ENCODE data around the gene KCNC2.
"Not testable (repeated sequence)": the region's sequence is repeated elsewhere in the genome, so short reads cannot be mapped to it uniquely, and the experiment has no call there.

KCNC2 gene

DNA sequence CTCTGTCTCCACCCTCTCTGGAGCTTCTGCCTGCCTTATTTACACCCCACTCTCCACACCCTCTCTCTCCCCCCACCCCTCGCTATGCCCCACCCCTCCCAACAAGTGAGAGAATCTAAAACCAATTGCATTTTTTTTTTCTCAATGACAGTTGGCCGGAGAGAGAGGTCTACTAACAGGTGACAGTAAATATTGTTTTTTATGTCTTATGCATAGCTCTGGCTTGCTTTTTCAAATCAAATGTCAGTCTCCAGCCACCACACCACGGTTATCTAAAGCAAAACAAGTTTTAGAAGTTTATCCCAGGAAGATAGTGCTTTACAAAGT, at the start of gene KCNC2:
Gene KCNC2, minus strand, starts transcription at position 28 of the 327 bp plus-strand sequence.
- in situ Hi-C loops (cut with MboI; ENCODE audit: low sequenced_read_pairs): no loop called here

DNA sequence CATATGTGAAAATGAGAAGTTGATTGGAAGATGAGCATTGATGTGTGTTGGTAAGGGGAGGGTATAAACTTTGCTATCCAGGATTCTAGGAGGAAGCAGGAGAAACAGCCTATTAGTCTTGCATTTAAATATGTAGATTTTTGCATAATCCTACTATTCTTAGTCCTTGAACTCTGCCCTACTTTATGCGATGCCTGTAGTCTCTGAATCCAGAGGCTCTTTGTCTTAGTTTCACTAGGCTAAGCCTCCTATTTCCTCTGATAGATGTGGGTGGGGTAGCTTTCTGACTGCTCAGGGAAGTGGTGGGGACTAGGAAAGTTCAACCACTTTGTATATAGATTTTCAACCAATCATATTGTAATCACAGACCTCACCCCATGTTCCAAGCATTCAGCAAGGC, 49.5 kb upstream of the KCNC2 start:
- in situ Hi-C loops (cut with MboI; ENCODE audit: low sequenced_read_pairs): no loop called here

DNA sequence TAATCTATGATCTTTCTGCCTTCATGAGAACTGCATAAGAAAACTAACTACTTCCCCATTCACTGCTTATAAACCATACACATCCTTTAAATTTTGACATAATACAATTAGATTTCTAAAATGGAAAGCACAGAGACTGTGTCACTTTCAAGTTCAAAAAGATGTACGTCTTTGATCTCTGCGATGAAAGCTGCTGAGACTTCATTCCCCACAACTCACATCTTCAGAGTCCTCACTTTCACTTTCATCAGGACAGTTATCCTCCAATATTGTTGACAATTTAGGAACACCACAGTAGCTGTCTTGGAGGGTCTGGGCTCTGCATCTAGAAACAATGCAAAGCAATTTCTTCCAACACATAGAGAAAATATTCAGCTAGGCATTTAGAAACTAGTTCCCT, 47.9 kb upstream of the KCNC2 start:
- in situ Hi-C loops (cut with MboI; ENCODE audit: low sequenced_read_pairs): no loop called here

DNA sequence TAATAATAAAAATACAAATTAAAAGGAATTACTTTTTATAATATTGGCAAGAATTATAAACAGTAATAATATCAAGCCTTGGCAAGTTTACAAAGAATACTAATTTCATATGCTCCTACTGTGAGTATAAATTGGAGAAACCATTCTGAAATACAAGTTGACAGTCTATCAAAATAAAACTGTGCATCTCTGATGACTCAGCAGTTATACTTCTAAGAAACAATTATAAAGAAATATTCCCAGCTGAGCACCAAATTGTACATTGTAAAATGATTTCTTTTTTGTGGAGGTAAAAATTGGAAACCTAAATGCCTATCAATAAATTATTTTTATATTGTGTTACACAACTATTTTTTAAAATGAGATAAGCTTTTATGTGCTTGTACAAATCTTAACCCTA, 35.5 kb upstream of the KCNC2 start:
- in situ Hi-C loops (cut with MboI; ENCODE audit: low sequenced_read_pairs): no loop called here

DNA sequence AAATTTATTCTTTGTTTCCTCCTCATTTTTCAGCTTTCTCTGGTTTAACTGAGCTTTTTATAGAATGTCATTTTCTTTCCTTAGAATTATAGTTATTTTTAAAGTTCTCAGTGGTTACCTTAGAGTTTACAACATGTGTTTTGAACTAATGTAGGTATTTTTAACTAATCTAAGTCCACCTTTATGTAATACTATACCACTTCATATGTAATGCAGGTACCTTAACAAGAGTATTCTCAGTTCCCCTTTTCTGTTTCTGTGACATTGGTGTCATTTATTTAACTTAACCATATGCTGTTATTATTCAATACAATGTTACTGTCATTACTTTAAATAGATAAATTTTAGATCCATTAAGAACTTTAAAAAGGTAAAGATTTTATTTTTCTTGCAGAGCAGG, 30.3 kb upstream of the KCNC2 start:
- in situ Hi-C loops (cut with MboI; ENCODE audit: low sequenced_read_pairs): no loop called here

DNA sequence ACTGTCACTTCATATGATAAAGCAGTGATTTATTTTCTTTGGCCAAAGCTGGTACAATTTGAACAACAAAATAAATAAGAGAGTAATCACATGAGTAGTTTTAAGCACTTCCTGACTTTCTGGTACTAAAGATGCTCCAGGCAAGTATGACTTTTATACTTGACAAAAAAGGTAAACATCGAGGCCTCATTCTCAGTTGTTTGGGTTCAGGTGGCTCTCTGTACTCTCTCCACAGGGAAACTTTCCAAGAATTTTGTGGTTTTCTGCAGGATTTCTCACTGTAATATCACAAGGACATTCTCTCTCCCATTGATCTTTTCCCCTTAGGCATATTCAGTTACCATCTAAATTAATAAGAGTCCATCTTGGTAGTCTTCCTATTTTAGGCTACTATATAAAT, 26.6 kb upstream of the KCNC2 start:
- in situ Hi-C loops (cut with MboI; ENCODE audit: low sequenced_read_pairs): no loop called here

DNA sequence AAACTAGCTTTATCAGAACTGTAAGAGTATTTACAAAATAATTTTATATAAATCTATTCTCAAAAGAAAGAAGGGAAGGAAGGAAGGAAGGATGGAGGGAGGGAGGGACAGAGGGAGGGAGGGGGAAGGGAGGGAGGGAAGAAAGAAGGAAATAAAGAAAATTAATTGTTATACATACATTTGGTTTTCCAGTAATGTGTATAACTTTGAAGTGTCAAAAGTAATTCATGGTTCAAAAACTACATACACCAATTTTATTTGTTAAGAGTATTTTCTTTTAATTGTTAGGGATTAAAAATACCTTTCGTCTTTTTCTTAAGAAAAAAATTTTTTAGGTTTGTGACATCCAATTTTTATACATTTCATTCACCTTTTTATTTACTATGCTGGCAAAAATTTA, 17.5 kb upstream of the KCNC2 start:
- in situ Hi-C loops (cut with MboI; ENCODE audit: low sequenced_read_pairs): no loop called here

DNA sequence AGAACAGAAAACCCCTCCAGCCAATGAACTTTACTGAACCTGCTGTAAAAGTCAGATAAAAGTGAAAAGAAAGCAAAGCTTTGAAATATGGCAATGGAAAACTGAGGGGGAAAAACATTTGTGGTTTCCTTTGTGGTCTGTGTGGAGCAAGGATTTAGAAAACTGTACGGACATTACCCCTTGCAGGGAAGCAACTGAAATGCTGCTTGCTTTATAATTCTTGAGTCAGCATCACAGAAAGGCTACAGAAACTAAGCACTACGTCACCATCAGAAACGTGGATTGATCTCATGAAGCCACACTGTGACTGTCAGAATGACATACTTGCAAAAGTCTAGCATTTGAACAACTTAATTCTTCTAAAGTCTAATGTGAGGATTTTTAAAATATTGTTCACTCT, 2.4 kb upstream of the KCNC2 start:
- in situ Hi-C loops (cut with MboI; ENCODE audit: low sequenced_read_pairs): no loop called here

DNA sequence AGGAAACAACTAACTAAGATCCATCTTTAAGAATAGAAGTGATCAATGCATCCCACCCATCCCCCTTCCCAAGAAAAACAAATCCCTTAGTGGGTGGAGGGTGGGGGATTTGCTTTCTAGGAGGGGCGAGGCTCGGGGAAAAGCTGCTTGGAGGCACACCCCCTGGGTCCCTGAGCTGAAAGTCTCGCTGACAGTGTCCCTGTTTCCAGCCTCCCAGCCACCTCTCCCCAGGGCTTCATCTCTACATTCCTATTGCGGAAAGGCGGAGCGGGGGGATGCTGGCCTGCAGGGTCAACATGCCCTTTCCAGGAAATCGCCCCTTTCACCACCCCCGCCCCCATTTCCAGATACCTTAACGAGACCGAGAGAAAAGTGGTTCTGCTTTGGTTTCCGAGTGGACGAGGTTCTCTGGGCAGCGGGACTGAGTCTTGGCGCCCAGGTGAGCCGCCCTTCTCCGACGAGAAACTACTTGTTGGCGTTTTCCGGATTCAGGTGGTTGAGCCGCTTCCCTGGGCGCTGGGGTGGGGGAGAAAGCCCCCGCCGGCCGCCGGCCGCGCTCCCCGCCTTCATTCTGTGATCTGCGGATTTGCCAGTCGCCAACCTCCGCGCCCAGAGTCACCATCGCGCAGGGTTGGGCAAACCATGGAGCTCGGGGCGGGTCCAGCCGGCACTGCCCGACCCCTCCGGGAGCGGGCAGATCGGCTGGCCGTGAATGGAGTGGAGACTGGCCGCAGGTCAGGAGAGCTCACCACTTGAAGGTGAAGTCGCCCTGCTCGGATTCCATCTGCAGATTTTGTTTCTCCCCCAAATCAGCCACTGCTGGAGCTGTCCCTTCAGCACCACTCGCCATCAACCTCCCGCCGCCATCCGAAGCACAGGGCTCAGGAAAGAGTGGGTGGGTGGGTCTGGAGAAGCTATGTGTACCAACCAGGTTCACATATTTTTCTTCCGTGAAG, 505 bp downstream of the KCNC2 start:
- in situ Hi-C loops (cut with MboI; ENCODE audit: low sequenced_read_pairs): no loop called here

DNA sequence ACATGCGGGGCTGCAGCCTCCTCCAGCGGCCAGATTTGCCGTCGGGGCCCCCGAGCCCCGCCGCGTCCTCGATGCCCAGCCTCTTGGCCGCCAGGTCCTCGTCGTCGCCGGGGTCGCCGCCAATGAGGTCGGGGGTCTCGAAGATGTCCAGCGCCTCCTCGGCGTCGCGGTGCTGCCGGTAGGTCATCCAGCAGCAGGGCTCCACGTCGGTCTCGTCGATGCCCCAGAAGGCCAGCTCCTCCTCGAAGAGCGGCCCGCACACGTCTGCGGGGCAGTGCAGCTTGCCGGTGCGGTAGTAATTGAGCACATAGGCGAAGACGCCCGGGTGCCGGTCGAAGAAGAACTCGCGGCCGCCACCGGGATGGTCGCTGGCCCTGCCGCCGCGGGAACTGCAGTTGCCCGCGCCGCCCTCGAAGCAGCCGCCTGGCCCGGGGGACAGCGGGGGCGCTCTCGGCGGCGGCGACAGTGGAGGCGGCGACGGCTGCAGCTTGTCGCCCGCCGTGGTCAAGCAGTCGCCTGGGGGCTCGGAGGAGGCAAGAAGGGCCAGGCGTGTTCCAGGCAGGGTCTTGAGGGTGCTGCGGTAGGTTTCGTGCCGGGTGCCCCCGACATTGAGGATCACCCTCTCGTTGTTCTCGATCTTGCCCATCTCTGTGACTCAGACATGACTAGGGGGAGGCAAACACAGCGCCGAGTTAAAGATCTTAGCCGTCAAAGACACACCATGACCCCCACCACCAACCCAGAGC, 2.1 kb downstream of the KCNC2 start:
- in situ Hi-C loops (cut with MboI; ENCODE audit: low sequenced_read_pairs): no loop called here

DNA sequence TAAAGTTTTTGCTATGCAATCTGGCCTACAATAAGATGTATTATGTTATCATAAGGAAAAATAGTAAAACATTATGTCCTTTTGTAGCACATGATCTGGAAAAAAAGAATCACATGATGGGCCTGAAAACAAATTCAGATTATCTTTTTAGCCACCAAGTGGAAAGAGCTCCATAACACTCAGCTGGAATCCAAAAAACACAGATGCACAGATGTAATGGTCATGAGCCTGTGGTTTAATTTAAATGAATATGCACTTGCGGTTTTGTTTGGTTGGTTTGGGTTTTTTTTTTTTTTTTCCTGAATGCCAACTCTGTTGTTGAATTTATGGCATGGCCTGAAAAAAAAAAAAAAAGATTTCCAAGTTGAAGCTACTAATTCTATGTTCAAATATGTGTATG, 4.1 kb downstream of the KCNC2 start:
- in situ Hi-C loops (cut with MboI; ENCODE audit: low sequenced_read_pairs): no loop called here

DNA sequence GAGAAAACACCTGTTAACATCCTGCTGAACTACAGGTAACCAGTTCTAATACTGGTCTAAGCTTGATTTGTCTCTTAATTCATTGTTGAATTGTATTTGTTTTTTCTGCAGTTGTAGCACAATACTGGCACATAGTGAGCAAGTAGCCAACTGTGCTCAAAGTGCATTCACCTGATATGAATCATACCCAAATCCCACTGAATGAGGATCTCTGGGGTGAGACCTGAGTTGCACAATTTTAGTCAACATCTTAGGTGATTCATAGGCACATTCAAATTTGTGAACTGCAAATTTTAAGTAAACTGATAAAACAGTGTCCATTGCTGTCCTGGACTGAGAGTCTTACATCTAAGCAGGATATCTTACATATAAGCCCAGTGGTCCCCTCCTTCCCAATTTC, 12.8 kb downstream of the KCNC2 start:
- in situ Hi-C loops (cut with MboI; ENCODE audit: low sequenced_read_pairs): no loop called here

DNA sequence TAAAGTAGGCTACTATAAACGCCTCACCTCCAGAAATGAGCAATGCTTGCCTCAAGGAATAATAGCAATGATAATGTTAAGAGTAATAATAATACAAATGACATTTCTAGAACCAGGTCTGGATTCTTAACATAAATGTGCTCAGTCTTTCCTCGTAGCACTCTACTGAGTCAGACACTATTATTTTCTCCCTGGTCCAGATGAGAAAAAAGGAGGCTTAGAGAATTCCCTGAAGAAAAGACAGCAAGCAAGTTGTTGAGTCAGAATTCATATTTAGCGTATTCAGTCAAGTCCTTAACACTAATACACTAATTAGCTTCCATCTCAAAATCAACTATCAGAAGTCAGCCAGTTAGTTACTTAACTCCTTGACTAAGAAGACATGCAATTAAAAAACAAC, 13.2 kb downstream of the KCNC2 start:
- in situ Hi-C loops (cut with MboI; ENCODE audit: low sequenced_read_pairs): no loop called here

DNA sequence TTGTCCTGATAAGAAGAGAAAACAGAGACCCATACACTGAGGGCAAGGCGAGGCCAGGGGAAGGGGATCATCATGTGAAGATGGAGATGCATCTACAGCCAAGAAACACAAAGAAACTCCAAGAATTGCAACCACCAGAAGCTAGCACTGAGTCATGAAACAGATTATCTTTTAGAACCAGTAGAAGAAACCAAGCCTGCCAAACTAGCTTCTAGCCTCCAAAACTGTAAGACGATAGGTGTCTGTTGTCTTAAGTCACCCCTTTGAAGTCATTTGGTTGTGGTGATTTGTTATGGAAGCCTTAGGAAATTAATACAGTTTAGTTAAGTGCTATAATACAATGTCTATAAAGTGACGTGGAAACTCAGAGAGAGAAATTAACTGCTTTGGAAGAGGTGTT, 15.4 kb downstream of the KCNC2 start:
- in situ Hi-C loops (cut with MboI; ENCODE audit: low sequenced_read_pairs): no loop called here

DNA sequence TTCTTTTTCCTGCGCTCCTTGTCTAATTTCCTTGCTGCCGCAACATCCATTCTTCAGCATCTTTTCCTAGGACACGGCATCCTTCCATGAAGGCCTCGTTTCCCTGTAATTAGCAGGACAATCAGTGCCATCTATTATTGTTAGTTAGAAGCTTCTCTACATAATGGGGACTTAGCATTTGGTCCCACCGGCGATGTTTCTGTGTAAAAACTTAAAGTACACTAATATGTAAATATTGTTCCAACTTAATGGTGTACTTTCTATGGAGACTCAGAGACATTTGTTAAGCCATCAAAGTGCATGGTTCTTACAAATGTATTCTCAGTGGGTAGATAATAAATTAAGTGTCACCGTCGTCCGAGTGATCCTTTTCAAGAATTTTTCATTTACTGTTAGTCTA, 17.4 kb downstream of the KCNC2 start:
- in situ Hi-C loops (cut with MboI; ENCODE audit: low sequenced_read_pairs): no loop called here

DNA sequence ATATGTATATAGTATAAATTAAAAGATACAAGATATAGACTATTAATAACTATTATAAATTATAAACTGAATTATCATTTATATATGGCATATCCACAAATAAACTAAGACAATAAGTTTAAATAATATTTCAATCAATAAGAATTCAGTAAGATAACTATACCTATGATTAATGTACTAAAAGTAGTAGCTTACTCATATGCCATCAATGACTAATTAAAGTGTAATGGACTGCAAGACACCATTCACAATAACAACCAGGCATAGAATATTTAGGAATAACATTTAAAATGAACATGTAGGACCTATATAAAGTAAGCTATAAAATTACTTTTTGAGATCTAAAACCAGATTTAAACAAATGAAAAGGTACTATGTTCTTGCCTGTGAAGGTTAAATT, 18.8 kb downstream of the KCNC2 start:
- in situ Hi-C loops (cut with MboI; ENCODE audit: low sequenced_read_pairs): no loop called here

DNA sequence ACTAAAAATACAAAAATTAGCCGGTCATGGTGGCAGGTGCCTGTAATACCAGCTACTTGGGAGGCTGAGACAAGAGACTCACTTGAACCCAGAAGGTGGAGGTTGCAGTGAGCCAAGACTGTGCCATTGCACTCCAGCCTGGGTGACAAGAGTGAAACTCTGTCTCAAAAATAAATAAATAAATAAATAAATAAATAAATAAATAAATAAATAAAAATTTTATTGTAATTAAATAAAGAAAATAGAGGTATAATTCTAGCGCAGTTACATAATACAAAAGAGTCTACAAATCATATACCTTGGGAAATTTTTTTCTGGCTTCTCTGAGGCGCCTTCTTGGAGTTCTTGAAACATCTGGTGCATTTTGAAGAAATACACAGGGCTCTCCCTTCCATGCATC, 23.8 kb downstream of the KCNC2 start:
- in situ Hi-C loops (cut with MboI; ENCODE audit: low sequenced_read_pairs): not testable (repeated sequence)

DNA sequence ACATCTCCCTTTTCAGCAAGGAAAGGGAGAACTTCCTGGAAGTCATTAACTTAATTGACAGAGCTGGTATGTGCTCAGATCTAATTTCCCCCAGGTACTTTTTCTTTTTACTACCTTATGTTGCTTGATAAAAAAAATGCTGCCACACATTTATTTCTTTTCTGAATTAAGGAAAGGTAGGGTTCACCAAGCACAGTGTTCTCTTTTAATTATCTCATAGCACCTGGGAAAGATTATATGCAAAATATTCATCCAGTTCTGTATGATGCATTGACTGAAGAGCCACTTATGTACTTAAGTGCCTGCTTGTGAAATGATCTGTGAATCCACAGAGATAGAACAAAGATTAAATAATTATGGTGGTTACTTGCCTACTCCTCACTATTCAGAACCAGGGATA, 25.1 kb downstream of the KCNC2 start:
- in situ Hi-C loops (cut with MboI; ENCODE audit: low sequenced_read_pairs): no loop called here

DNA sequence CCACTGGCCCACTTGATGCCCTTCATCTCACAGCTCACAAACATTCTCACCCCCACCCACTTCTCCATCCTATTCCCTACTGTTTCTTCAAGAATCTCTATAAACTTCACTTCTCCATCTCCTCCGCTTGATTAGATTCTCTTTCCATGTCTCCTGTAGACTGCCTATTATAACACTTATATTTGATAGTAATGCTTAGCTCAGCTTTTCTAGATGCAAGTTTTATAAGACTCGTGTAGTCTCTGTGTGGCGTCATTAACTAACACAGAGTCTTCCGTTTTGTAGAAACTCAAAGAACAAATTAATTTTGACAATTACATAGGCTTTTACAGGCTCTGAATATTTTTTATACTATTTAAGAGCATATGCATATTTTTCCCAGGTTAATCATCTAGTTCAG, 25.7 kb downstream of the KCNC2 start:
- in situ Hi-C loops (cut with MboI; ENCODE audit: low sequenced_read_pairs): no loop called here

DNA sequence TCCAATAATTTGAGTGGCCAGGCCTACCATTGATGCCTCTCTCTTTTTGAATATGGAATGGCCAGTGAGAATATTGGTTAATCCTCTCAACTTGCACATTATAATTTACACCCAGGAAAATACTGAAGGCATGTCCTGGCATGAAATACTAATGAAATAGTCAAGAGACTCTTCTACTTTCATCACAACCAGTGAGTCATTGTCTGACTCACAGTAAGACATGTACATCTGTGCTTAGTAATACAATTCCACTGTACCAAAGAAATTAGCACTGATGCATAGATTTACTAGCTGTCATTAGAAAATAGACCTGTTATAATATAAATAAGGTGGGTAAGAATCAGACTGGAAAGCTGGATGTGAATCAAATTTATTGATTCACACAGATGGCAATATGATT, 31.6 kb downstream of the KCNC2 start:
- in situ Hi-C loops (cut with MboI; ENCODE audit: low sequenced_read_pairs): no loop called here

DNA sequence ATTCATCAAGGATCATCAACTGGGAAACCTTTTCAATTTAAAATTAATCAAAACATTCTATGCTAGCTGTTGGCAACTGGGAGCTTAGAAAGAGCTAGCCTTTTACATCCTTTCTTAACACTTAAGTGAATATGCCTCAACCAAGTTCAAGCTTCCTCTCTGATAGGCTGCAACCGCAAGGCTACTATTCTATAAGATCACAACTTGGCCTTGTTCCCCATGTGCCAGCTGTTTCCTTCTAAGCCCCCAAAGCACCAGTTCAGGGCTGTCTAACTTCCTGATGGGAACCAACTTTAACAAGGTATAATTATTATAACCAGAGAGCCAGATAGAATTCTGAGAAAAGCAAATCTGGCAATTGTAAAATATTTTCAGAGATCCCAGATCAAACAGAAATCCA, 37.0 kb downstream of the KCNC2 start:
- in situ Hi-C loops (cut with MboI; ENCODE audit: low sequenced_read_pairs): no loop called here

DNA sequence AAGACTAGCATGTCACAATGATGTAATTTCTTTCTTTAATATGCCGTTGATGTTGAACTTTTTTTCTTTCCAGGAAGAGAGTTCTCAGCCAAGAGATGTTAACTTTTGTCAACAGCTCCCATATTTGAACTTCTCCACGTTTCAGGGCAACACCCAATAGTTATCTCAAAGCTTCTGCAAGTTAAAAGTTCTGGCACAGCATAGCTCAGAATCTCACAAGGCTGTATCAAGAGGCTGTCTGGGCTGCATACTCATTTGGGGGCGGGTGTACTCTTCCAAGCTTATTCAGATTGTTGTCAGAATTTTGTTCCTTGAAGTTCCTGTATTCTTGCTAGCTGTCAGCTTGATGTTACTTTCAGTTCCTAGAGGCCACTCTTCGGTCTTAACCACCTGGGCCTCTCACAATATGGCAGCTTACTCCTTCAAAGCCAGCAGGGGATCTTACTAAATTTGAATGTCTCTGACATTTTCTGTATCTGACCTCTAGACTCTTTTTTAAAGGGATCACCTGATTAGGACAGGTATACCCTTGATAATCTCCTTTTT, 38.9 kb downstream of the KCNC2 start:
- in situ Hi-C loops (cut with MboI; ENCODE audit: low sequenced_read_pairs): no loop called here
